HG03378 (cell line): ENCODE data around the gene LSS.
"Not testable (repeated sequence)": the region's sequence is repeated elsewhere in the genome, so short reads cannot be mapped to it uniquely, and the experiment has no call there.

ENCODE experiments used
- ATAC-seq: cut with Tn5 transposase; IDR thresholded peaks from one replicate; pipeline ENCODE4 v1.9.1; 2021; ENCODE audit warnings: mild to moderate bottlenecking, moderate library complexity; ENCODE audit not compliant: unreplicated experiment

Gene LSS

DNA sequence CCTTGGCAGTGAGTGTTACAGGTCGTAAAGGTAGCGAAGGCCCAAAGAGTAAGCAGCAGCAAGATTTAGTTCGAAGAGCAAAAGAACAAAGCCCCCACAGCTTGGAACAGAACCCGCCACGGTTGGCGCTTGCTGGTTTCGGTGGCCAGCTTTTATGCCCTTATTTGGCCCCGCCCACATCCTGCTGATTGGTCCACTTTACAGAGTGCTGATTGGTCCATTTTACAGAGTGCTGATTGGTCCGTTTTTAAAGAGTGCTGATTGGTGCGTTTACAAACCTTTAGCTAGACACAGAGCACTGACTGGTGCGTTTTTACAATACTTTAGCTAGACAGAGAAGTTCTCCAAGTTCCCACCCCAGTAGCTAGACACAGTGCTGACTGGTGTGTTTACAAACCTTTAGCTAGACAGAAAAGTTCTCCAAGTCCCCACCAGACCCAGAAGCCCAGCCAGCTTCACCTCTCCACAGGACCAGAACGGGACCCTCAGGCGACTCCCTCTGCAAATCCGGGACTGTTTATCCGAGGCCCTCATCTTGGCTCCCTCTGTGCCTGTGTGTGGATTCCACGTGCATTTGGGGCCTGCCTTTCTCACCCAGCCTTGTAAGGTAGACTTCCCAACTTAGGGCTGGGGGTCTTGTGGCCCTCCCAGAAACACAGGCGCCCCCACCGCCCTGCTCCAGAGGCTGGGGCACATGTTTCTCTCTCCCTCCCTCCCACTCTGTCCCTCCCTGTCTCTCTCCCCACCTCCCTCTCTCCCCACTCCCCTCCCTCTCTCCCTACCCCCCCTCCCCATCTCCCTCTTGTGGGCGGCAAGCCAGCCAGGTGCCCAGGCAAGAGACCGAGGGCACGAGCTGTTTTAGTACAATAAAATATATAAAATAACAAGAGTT, 85.7 kb downstream of the LSS start:
- ATAC-seq, result no peak

- ATAC-seq, result no peak
Measured at GRCh38 chr21:46141767-46142581, 86.6 kb downstream of the LSS start.

- not testable (repeated sequence) for ATAC-seq
Measured at GRCh38 chr21:46140352-46141003, 88.1 kb downstream of the LSS start.

GRCh38 chr21:46139686-46140085, 88.9 kb downstream of the LSS start:
- no peak for ATAC-seq

DNA sequence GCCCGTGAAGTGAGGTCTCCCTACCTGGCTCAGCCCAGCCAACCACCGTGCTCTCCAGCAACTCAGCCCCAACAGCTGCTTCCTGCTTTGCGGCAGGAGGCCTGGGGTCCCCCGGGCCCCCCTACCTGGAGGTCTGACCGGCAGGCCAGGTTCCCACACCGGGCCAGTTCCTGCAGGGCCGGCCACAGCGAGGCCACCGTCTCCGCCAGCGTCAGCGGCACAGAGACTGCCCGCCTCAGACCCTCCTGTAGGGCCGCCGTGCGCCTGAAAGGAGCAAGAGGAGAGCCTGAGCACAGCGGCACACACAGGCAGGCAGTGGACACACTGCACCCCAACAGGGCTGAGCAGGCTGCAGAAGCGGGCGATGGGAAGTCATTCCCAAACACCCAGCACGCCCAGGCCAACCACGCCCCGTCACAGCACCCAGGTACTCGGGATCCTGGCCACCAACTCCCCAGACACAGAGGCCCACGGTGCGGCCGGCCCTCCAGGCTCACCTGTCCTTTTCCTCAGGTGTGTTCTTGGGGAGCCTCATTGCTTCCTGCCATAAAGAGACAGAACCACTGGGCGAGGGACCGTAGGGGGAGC, 90.1 kb downstream of the LSS start:
- ATAC-seq, result no peak
